Measurements from ENCODE around the gene SAMD9. TPM values are rescaled to one million over a fixed set of nuclear protein-coding genes. Genes with fewer than 3 reads are reported as not detected.
A peak's percentile ranks its signal among the peaks of the same experiment; 100 is the strongest.
"Not testable (repeated sequence)": the region's sequence is repeated elsewhere in the genome, so short reads cannot be mapped to it uniquely, and the experiment has no call there.

SAMD9 gene
- polyA plus RNA-seq, 1 donor: 6.1 TPM

- not testable (repeated sequence) for H3K36me3 ChIP-seq (ENCODE audit: control insufficient read depth, insufficient read depth, low read length); DNase-seq; H3K27me3 ChIP-seq (ENCODE audit: control insufficient read depth, insufficient read depth, low read length); H3K4me1 ChIP-seq (ENCODE audit: control insufficient read depth, insufficient read depth, low read length); H3K4me3 ChIP-seq (ENCODE audit: low read length); H3K27ac ChIP-seq (ENCODE audit: low read length); H3K9me3 ChIP-seq (ENCODE audit: control insufficient read depth, low read depth, low read length)
- 67% methylated on average over 1 of the region's 3 CpGs for WGBS (ENCODE audit: insufficient coverage, low lambda C conversion rate)
These were observed 5.8 kb upstream of the SAMD9 start for GRCh38 chr7:93123532-93123931.

GRCh38 chr7:93120592-93121549, 3.1 kb upstream of the SAMD9 start:
- peaks cover 4% of the 10 kb centered on the region for H3K4me1 ChIP-seq (ENCODE audit: control insufficient read depth, insufficient read depth, low read length)
- no peaks in the 10 kb centered on the region for H3K36me3 ChIP-seq (ENCODE audit: control insufficient read depth, insufficient read depth, low read length)
- no CpG with 5 or more reads among the region's 12 CpGs for WGBS (ENCODE audit: insufficient coverage, low lambda C conversion rate)
- DNase-seq: peak in 1 of 2 donors; percentile 14
- H3K9me3 ChIP-seq (ENCODE audit: control insufficient read depth, low read depth, low read length): peaks cover 4% of the 10 kb centered on the region
- H3K4me3 ChIP-seq (ENCODE audit: low read length): no peak overlapping the region
- no peak overlapping the region for H3K27ac ChIP-seq (ENCODE audit: low read length)
- H3K27me3 ChIP-seq (ENCODE audit: control insufficient read depth, insufficient read depth, low read length): no peaks in the 10 kb centered on the region

- DNase-seq: no peak
- Histone ChIP-seq H3K4me3 (ENCODE audit: low read length) (no peak overlapping the region), H3K36me3 (ENCODE audit: control insufficient read depth, insufficient read depth, low read length) (no peaks in the 10 kb centered on the region), H3K4me1 (ENCODE audit: control insufficient read depth, insufficient read depth, low read length) (peaks cover 4% of the 10 kb centered on the region), H3K27ac (ENCODE audit: low read length) (no peak overlapping the region), H3K27me3 (ENCODE audit: control insufficient read depth, insufficient read depth, low read length) (no peaks in the 10 kb centered on the region), H3K9me3 (ENCODE audit: control insufficient read depth, low read depth, low read length) (peaks cover 4% of the 10 kb centered on the region)
- WGBS (ENCODE audit: insufficient coverage, low lambda C conversion rate): no CpG with 5 or more reads among the region's 4 CpGs
These were observed 1.6 kb upstream of the SAMD9 start for GRCh38 chr7:93119191-93119905.

- DNase-seq: no peak
- Histone ChIP-seq H3K27me3 (ENCODE audit: control insufficient read depth, insufficient read depth, low read length) (no peaks in the 10 kb centered on the region), H3K4me1 (ENCODE audit: control insufficient read depth, insufficient read depth, low read length) (peaks cover 4% of the 10 kb centered on the region)
These were observed 452 bp downstream of the SAMD9 start for GRCh38 chr7:93117327-93117726.

GRCh38 chr7:93115796-93116195, 2.0 kb downstream of the SAMD9 start:
- 79% methylated on average over 4 of the region's 7 CpGs for WGBS (ENCODE audit: insufficient coverage, low lambda C conversion rate)
- H3K4me1 ChIP-seq (ENCODE audit: control insufficient read depth, insufficient read depth, low read length): peaks cover 4% of the 10 kb centered on the region
- no peak overlapping the region for H3K4me3 ChIP-seq (ENCODE audit: low read length)
- H3K9me3 ChIP-seq (ENCODE audit: control insufficient read depth, low read depth, low read length): peaks cover 2% of the 10 kb centered on the region
- H3K27me3 ChIP-seq (ENCODE audit: control insufficient read depth, insufficient read depth, low read length): no peaks in the 10 kb centered on the region
- H3K36me3 ChIP-seq (ENCODE audit: control insufficient read depth, insufficient read depth, low read length): no peaks in the 10 kb centered on the region
- no peak overlapping the region for H3K27ac ChIP-seq (ENCODE audit: low read length)
- no peak for DNase-seq

More at GRCh38 chr7:93117327-93117726, 452 bp downstream of the SAMD9 start:
- Histone ChIP-seq H3K27ac (ENCODE audit: low read length) (no peak overlapping the region), H3K36me3 (ENCODE audit: control insufficient read depth, insufficient read depth, low read length) (no peaks in the 10 kb centered on the region), H3K4me3 (ENCODE audit: low read length) (peak overlapping the region; percentile 44), H3K9me3 (ENCODE audit: control insufficient read depth, low read depth, low read length) (peaks cover 4% of the 10 kb centered on the region)
- WGBS (ENCODE audit: insufficient coverage, low lambda C conversion rate): no CpG with 5 or more reads among the region's 1 CpG

GRCh38 chr7:93108003-93108402, 9.8 kb downstream of the SAMD9 start:
- H3K27me3 ChIP-seq (ENCODE audit: control insufficient read depth, insufficient read depth, low read length): no peaks in the 10 kb centered on the region
- H3K9me3 ChIP-seq (ENCODE audit: control insufficient read depth, low read depth, low read length): peaks cover 7% of the 10 kb centered on the region
- no CpG with 5 or more reads among the region's 13 CpGs for WGBS (ENCODE audit: insufficient coverage, low lambda C conversion rate)
- no peaks in the 10 kb centered on the region for H3K4me1 ChIP-seq (ENCODE audit: control insufficient read depth, insufficient read depth, low read length)
- H3K27ac ChIP-seq (ENCODE audit: low read length): no peak overlapping the region
- DNase-seq: no peak
- no peak overlapping the region for H3K4me3 ChIP-seq (ENCODE audit: low read length)
- peaks cover 11% of the 10 kb centered on the region for H3K36me3 ChIP-seq (ENCODE audit: control insufficient read depth, insufficient read depth, low read length)

GRCh38 chr7:93097388-93097787, 20.4 kb downstream of the SAMD9 start:
- DNase-seq: no peak
- no CpG with 5 or more reads among the region's 2 CpGs for WGBS (ENCODE audit: insufficient coverage, low lambda C conversion rate)
- Histone ChIP-seq H3K9me3 (ENCODE audit: control insufficient read depth, low read depth, low read length) (peaks cover under 1% of the 10 kb centered on the region), H3K27me3 (ENCODE audit: control insufficient read depth, insufficient read depth, low read length) (no peaks in the 10 kb centered on the region), H3K4me1 (ENCODE audit: control insufficient read depth, insufficient read depth, low read length) (no peaks in the 10 kb centered on the region), H3K4me3 (ENCODE audit: low read length) (no peak overlapping the region), H3K27ac (ENCODE audit: low read length) (no peak overlapping the region), H3K36me3 (ENCODE audit: control insufficient read depth, insufficient read depth, low read length) (no peaks in the 10 kb centered on the region)

- Histone ChIP-seq H3K4me3 (ENCODE audit: low read length) (no peak overlapping the region), H3K36me3 (ENCODE audit: control insufficient read depth, insufficient read depth, low read length) (no peaks in the 10 kb centered on the region), H3K4me1 (ENCODE audit: control insufficient read depth, insufficient read depth, low read length) (no peaks in the 10 kb centered on the region), H3K27ac (ENCODE audit: low read length) (no peak overlapping the region), H3K27me3 (ENCODE audit: control insufficient read depth, insufficient read depth, low read length) (no peaks in the 10 kb centered on the region), H3K9me3 (ENCODE audit: control insufficient read depth, low read depth, low read length) (peaks cover 3% of the 10 kb centered on the region)
- WGBS (ENCODE audit: insufficient coverage, low lambda C conversion rate): no CpG with 5 or more reads among the region's 1 CpG
- DNase-seq: no peak
These were observed 24.9 kb downstream of the SAMD9 start for GRCh38 chr7:93092757-93093370.

GRCh38 chr7:93073357-93073756, 44.4 kb downstream of the SAMD9 start:
- WGBS (ENCODE audit: insufficient coverage, low lambda C conversion rate): no CpG with 5 or more reads among the region's 9 CpGs

GRCh38 chr7:93062599-93062998, 55.2 kb downstream of the SAMD9 start:
- no peak overlapping the region for H3K27ac ChIP-seq (ENCODE audit: low read length)
- H3K9me3 ChIP-seq (ENCODE audit: control insufficient read depth, low read depth, low read length): peaks cover 5% of the 10 kb centered on the region
- no peaks in the 10 kb centered on the region for H3K36me3 ChIP-seq (ENCODE audit: control insufficient read depth, insufficient read depth, low read length)
- WGBS (ENCODE audit: insufficient coverage, low lambda C conversion rate): no CpG with 5 or more reads among the region's 4 CpGs
- no peak for DNase-seq
- no peak overlapping the region for H3K4me3 ChIP-seq (ENCODE audit: low read length)
- H3K27me3 ChIP-seq (ENCODE audit: control insufficient read depth, insufficient read depth, low read length): no peaks in the 10 kb centered on the region
- H3K4me1 ChIP-seq (ENCODE audit: control insufficient read depth, insufficient read depth, low read length): no peaks in the 10 kb centered on the region

More at GRCh38 chr7:93073357-93073756, 44.4 kb downstream of the SAMD9 start:
- H3K36me3 ChIP-seq (ENCODE audit: control insufficient read depth, insufficient read depth, low read length); H3K27ac ChIP-seq (ENCODE audit: low read length); H3K4me1 ChIP-seq (ENCODE audit: control insufficient read depth, insufficient read depth, low read length); H3K27me3 ChIP-seq (ENCODE audit: control insufficient read depth, insufficient read depth, low read length); H3K4me3 ChIP-seq (ENCODE audit: low read length); H3K9me3 ChIP-seq (ENCODE audit: control insufficient read depth, low read depth, low read length); DNase-seq: not testable (repeated sequence)

All from large intestine (tissue), 3 donors.